Vagina (tissue), 2 donors: ENCODE data around the gene NUP37. TPM values are rescaled to one million over a fixed set of nuclear protein-coding genes. Genes with fewer than 3 reads are reported as not detected.

ENCODE experiments used
- DNase-seq, 2 donors: peaks; one replicate each; pipeline ENCODE4 v3.0.0-alpha.2; 2017; ENCODE audit errors: extremely low spot score in 2 of 2
- H3K27ac ChIP-seq: fragments of 200-600 bp; sonication (generic); one replicate; pipeline ENCODE4 v1.5.1; 2019
- H3K27me3 ChIP-seq: fragments of 200-600 bp; sonication (generic); one replicate; pipeline ENCODE4 v1.5.1; 2019
- H3K36me3 ChIP-seq, 2 donors: fragments of 200-600 bp; sonication (generic); one replicate each; pipeline ENCODE4 v1.5.1; 2017 to 2019
- H3K4me1 ChIP-seq: fragments of 200-600 bp; sonication (generic); one replicate; pipeline ENCODE4 v1.5.1; 2019
- H3K4me3 ChIP-seq, 2 donors: fragments of 200-600 bp; sonication (generic); 1 replicate in 1 of 2; 2 replicates in 1 of 2; pipeline ENCODE4 v1.5.1; 2016 to 2019
- H3K9me3 ChIP-seq: fragments of 200-600 bp; sonication (generic); one replicate; pipeline ENCODE4 v1.5.1; 2019
- POLR2A ChIP-seq, 2 donors: fragments of 450-650 bp; IDR thresholded peaks; one replicate each; pipeline ENCODE4 v1.6.1; 2017; ENCODE audit warnings: antibody characterized with exemption in 2 of 2, mild to moderate bottlenecking in 2 of 2, moderate library complexity in 2 of 2
- POLR2AphosphoS5 ChIP-seq, 2 donors: sonication (generic); formaldehyde crosslinking; IDR thresholded peaks; one replicate each; pipeline ENCODE4 v1.9.0; 2017; ENCODE audit warnings: antibody characterized with exemption in 2 of 2, mild to moderate bottlenecking in 2 of 2, low read depth in 1 of 2; ENCODE audit not compliant: insufficient read depth in 1 of 2
- intact Hi-C: fragments of 100-400 bp; cut with DNase I; formaldehyde crosslinking; loops from one replicate; pipeline ENCODE4 v1.15.1; 2023
- total RNA-seq: library from RNA; depleted of rRNA; stranded (reverse); fragments of >200 nt; gene quantifications from one replicate; pipeline ENCODE4 v1.2.3, GENCODE V29; 2016
- TF ChIP-seq, protein P1 (sequence below), 3 experiments: fragments of 450-650 bp in 2 of 3; fragments of 200-600 bp in 1 of 3; sonication (generic) in 1 of 3; IDR thresholded peaks; one replicate each; pipeline ENCODE4 v1.5.1; 2017 to 2019; ENCODE audit warnings: antibody characterized with exemption in 3 of 3, mild to moderate bottlenecking in 2 of 3, moderate library complexity in 2 of 3

The NUP37 gene
- total RNA-seq, 1 donor from 2014 or later: 22.6 TPM

DNA sequence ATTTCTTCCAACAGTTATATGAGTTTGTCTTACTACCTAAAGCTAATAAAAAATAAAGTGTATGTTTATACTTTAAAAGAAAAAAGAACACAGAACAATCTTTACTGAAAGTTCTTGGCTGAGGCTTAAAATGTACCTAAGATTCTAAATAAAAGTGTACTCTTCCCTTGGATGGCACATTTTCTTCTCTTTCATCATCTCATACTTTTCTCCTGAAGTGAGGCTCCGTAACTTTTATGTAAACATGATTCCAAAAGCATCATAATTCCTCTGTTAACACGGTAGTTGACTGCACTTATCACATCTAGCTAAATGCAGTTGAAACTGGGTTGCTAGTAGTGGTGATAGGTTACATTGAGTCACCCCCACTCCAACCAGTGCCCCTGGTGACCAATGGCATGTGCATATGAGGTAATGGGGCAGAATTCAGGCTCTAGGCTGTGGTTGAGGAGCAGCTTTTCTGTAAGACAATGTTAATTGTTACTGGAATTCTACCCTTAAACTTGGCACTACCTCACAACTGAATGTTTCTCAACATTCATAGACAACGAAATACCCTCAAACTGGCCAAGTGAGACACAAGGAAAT, 96.5 kb downstream of the NUP37 start:
- Histone ChIP-seq H3K36me3 (no peaks in the 10 kb centered on the region), H3K27me3 (no peaks in the 10 kb centered on the region), H3K4me1 (no peaks in the 10 kb centered on the region), H3K9me3 (no peaks in the 10 kb centered on the region), H3K4me3 (no peak overlapping the region), H3K27ac (no peak overlapping the region)
- intact Hi-C loops: no loop called here
- TF ChIP-seq POLR2A (IDR thresholded peaks at IDR 0.05) (no peak), POLR2AphosphoS5 (IDR thresholded peaks at IDR 0.05; ENCODE audit: insufficient read depth in 1 of 2, low read depth in 1 of 2) (no peak)
- TF ChIP-seq, protein P1, sequence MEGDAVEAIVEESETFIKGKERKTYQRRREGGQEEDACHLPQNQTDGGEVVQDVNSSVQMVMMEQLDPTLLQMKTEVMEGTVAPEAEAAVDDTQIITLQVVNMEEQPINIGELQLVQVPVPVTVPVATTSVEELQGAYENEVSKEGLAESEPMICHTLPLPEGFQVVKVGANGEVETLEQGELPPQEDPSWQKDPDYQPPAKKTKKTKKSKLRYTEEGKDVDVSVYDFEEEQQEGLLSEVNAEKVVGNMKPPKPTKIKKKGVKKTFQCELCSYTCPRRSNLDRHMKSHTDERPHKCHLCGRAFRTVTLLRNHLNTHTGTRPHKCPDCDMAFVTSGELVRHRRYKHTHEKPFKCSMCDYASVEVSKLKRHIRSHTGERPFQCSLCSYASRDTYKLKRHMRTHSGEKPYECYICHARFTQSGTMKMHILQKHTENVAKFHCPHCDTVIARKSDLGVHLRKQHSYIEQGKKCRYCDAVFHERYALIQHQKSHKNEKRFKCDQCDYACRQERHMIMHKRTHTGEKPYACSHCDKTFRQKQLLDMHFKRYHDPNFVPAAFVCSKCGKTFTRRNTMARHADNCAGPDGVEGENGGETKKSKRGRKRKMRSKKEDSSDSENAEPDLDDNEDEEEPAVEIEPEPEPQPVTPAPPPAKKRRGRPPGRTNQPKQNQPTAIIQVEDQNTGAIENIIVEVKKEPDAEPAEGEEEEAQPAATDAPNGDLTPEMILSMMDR (IDR thresholded peaks at IDR 0.05): no peak
- no peak for DNase-seq

Other genes with a start within 250 kb of the NUP37 start
- 18.9 TPM for gene DRAM1, start 242.5 kb downstream of the NUP37 start, total RNA-seq
- 49.4 TPM for gene WASHC3, start 58.1 kb downstream of the NUP37 start, total RNA-seq
- gene PARPBP, start 69 bp upstream of the NUP37 start, total RNA-seq: 3.7 TPM
- not detected for gene PMCH, start 77.7 kb upstream of the NUP37 start, total RNA-seq